K562 (cell line): ENCODE data around the gene DLGAP1. TPM values are rescaled to one million over a fixed set of nuclear protein-coding genes. Genes with fewer than 3 reads are reported as not detected.

Experiments
- CBFB ChIP-seq: sonication (generic); formaldehyde crosslinking; IDR thresholded peaks from 2 replicates; pipeline ENCODE4 v1.4.0; 2020; ENCODE audit warnings: mild to moderate bottlenecking, missing genetic modification reagents
- CBX8 ChIP-seq: fragments of 200-600 bp; sonication (generic); IDR thresholded peaks from 2 replicates; pipeline ENCODE4 v1.6.1; 2012; ENCODE audit warnings: borderline replicate concordance, mixed run types, low read depth, mild to moderate bottlenecking, moderate library complexity, mixed read lengths, low read length, control low read depth, inconsistent platforms; ENCODE audit not compliant: poor library complexity, severe bottlenecking; ENCODE audit errors: extremely low read depth
- CCNT2 ChIP-seq: IDR thresholded peaks from 2 replicates; pipeline ENCODE4 v1.6.1; 2011; ENCODE audit warnings: borderline replicate concordance, low read depth, mild to moderate bottlenecking, moderate library complexity, mixed read lengths, low read length; ENCODE audit not compliant: insufficient read length; ENCODE audit errors: extremely low read depth
- CREM ChIP-seq: IDR thresholded peaks from 2 replicates; pipeline ENCODE4 v1.6.1; 2014; ENCODE audit warnings: antibody characterized with exemption, low read depth
- FOXM1 ChIP-seq, 2 experiments: fragments of 450-650 bp in 1 of 2; sonication (generic) in 1 of 2; formaldehyde crosslinking in 1 of 2; IDR thresholded peaks; 2 replicates each; pipeline versions ENCODE4 v1.6.1 to v1.9.0; 2017 to 2022; ENCODE audit warnings: low read depth in 2 of 2, mild to moderate bottlenecking in 2 of 2, missing genetic modification reagents in 1 of 2, moderate library complexity in 1 of 2
- HLTF ChIP-seq: fragments of 450-650 bp; IDR thresholded peaks from 2 replicates; pipeline ENCODE4 v1.6.1; 2016
- HMBOX1 ChIP-seq: sonication (generic); IDR thresholded peaks from 2 replicates; pipeline ENCODE4 v1.6.1; 2016
- HMG20A ChIP-seq: fragments of 450-650 bp; formaldehyde crosslinking; conservative IDR thresholded peaks from 2 replicates; pipeline ENCODE4 v1.4.0; 2020; ENCODE audit warnings: mild to moderate bottlenecking, mixed read lengths
- IFI16 ChIP-seq: fragments of 250-450 bp; sonication (Bioruptor Pico); IDR thresholded peaks from 2 replicates; pipeline ENCODE4 v2.1.2; 2022; ENCODE audit warnings: mild to moderate bottlenecking, inconsistent platforms
- MYC ChIP-seq, 2 experiments: fragments of 250-450 bp in 1 of 2; sonication (Bioruptor Pico) in 1 of 2; IDR thresholded peaks; 2 replicates each; pipeline versions ENCODE4 v1.5.1 to v1.6.1; 2012 to 2021; ENCODE audit warnings: low read depth in 2 of 2, borderline replicate concordance in 1 of 2, improper control_type of control experiment in 1 of 2, low read length in 1 of 2, mild to moderate bottlenecking in 1 of 2, moderate library complexity in 1 of 2
- NFYB ChIP-seq: IDR thresholded peaks from 2 replicates; pipeline ENCODE4 v1.6.1; 2011; ENCODE audit warnings: mild to moderate bottlenecking, moderate library complexity; ENCODE audit not compliant: insufficient read length; ENCODE audit errors: extremely low read depth
- RB1 ChIP-seq: fragments of 450-650 bp; IDR thresholded peaks from 2 replicates; pipeline ENCODE4 v1.6.1; 2017; ENCODE audit warnings: low read depth, mild to moderate bottlenecking
- SETDB1 ChIP-seq: IDR thresholded peaks from one replicate; pipeline ENCODE4 v1.6.1; 2012; ENCODE audit warnings: low read length, control low read depth, inconsistent platforms
- SREBF1 ChIP-seq: fragments of 150-350 bp; IDR thresholded peaks from 2 replicates; pipeline ENCODE4 v1.6.1; 2014; ENCODE audit warnings: antibody characterized with exemption, low read depth, low read length, borderline replicate concordance
- TAL1 ChIP-seq: fragments of 450-650 bp; IDR thresholded peaks from 2 replicates; pipeline ENCODE4 v1.6.1; 2016; ENCODE audit warnings: mild to moderate bottlenecking
- TCF15 ChIP-seq: fragments of 250-450 bp; sonication (Bioruptor Pico); IDR thresholded peaks from 2 replicates; pipeline ENCODE4 v1.8.0; 2022; ENCODE audit warnings: moderate library complexity, mild to moderate bottlenecking, inconsistent platforms
- ZBTB11 ChIP-seq, 3 experiments: fragments of 200-800 bp in 1 of 3; fragments of 250-450 bp in 1 of 3; fragments of 450-650 bp in 1 of 3; sonication (Bioruptor Pico) in 1 of 3; sonication (Bioruptor generic) in 1 of 3; formaldehyde crosslinking in 1 of 3; IDR thresholded peaks; 2 replicates each; pipeline versions ENCODE4 v1.6.1 to v1.8.0; 2016 to 2022; ENCODE audit warnings: mild to moderate bottlenecking in 2 of 3, missing genetic modification characterization in 2 of 3, missing compliant biosample characterization in 1 of 3, moderate library complexity in 1 of 3
- ZEB2 ChIP-seq: fragments of 450-650 bp; IDR thresholded peaks from 2 replicates; pipeline ENCODE4 v1.6.1; 2016
- ZFPM2 ChIP-seq: fragments of 250-450 bp; sonication (Bioruptor Pico); IDR thresholded peaks from 2 replicates; pipeline ENCODE4 v1.5.1; 2022; ENCODE audit warnings: mild to moderate bottlenecking
- ZNF347 ChIP-seq: fragments of 450-650 bp; formaldehyde crosslinking; IDR thresholded peaks from 2 replicates; pipeline ENCODE4 v1.4.0; 2020; ENCODE audit warnings: low read depth, mild to moderate bottlenecking, moderate library complexity
- ZSCAN29 ChIP-seq: fragments of 450-650 bp; IDR thresholded peaks from 2 replicates; pipeline ENCODE4 v1.6.1; 2017
- polyA plus RNA-seq, 8 experiments: library from polyadenylated mRNA; depleted of rRNA in 4 of 8; stranded (reverse) in 5 of 8; unstranded in 3 of 8; fragments of >200 nt; fragmentation: Nextera tagmentation in 2 of 8; fragmentation: Illumina TruSeq in 1 of 8; extraction: Ambion mirVana in 2 of 8; extraction: Trizol in 1 of 8; gene quantifications; 2 replicates each; pipeline versions ENCODE4 v1.2.1 to v1.2.3, GENCODE V29; 2011 to 2014; ENCODE audit warnings: inconsistent platforms in 1 of 8, missing spikeins in 1 of 8
- total RNA-seq, 7 experiments: library from RNA; depleted of rRNA in 6 of 7; stranded (reverse); fragments of >200 nt in 6 of 7; fragmentation: Illumina TruSeq in 2 of 7; extraction: Trizol in 2 of 7; gene quantifications; 2 replicates each; pipeline versions ENCODE4 v1.2.1 to v1.2.3, GENCODE V29; 2011 to 2021; ENCODE audit warnings: low replicate concordance in 1 of 7

The DLGAP1 gene
- total and polyA plus RNA-seq, 9 of the 15 experiments (the other 6 are each of a cell fraction or from before 2014, with no cell fraction given), result 0.04 to 0.22 (median 0.08) TPM

- TF ChIP-seq ZEB2 (no peak), ZNF347 (no peak), ZSCAN29 (no peak), IFI16 (CRISPR knock-in tag) (no peak), RB1 (no peak), CBX8 (no peak), NFYB (no peak), SREBF1 (0 out of 2 replicates have a peak, but pooled peaks have one; percentile 63), SETDB1 (peak; percentile 28), FOXM1 (IDR thresholded peaks at IDR 0.05; ENCODE audit: low read depth) (no peak), FOXM1 (CRISPR knock-in tag; IDR thresholded peaks at IDR 0.05; ENCODE audit: low read depth) (peak; percentile 97; the same call in 1 of the 2 replicates), HMG20A (CRISPR knock-in tag) (no peak), HMBOX1 (peak; percentile 13; the same call in 1 of the 2 replicates), TCF15 (CRISPR knock-in tag) (no peak), CREM (no peak), TAL1 (no peak), ZFPM2 (no peak), CBFB (CRISPR knock-in tag) (peak; percentile 53; the same call in 1 of the 2 replicates), ZBTB11 (CRISPR knock-in tag; IDR thresholded peaks at IDR 0.05) (no peak; a peak in 1 of 6 replicates), MYC (IDR thresholded peaks at IDR 0.05; ENCODE audit: low read depth, low read length) (peak; percentile 88), MYC (CRISPR knock-in tag; IDR thresholded peaks at IDR 0.05; ENCODE audit: borderline replicate concordance, low read depth) (no peak), HLTF (no peak), CCNT2 (peak; percentile 99)
Observed at GRCh38 chr18:3447895-3448837, 1006.9 kb downstream of the DLGAP1 start (continued).
